Prostate gland (tissue), 2 donors: ENCODE data around the gene CNPY4.
A peak's percentile ranks its signal among the peaks of the same experiment; 100 is the strongest.

ENCODE experiments used
- POLR2A ChIP-seq: fragments of 450-650 bp; IDR thresholded peaks from one replicate; pipeline ENCODE4 v1.6.1; 2016; ENCODE audit warnings: antibody characterized with exemption, mild to moderate bottlenecking
- POLR2AphosphoS5 ChIP-seq: sonication (generic); formaldehyde crosslinking; IDR thresholded peaks from one replicate; pipeline ENCODE4 v1.6.1; 2017; ENCODE audit warnings: antibody characterized with exemption
- TF ChIP-seq, protein P1 (sequence below), 4 experiments: fragments of 200-600 bp in 2 of 4; fragments of 450-650 bp in 2 of 4; sonication (generic) in 2 of 4; IDR thresholded peaks; 1 replicate in 3 of 4; 2 replicates in 1 of 4; pipeline ENCODE4 v1.5.1; 2016 to 2019; ENCODE audit warnings: antibody characterized with exemption in 4 of 4, mild to moderate bottlenecking in 2 of 4, moderate library complexity in 2 of 4

DNA sequence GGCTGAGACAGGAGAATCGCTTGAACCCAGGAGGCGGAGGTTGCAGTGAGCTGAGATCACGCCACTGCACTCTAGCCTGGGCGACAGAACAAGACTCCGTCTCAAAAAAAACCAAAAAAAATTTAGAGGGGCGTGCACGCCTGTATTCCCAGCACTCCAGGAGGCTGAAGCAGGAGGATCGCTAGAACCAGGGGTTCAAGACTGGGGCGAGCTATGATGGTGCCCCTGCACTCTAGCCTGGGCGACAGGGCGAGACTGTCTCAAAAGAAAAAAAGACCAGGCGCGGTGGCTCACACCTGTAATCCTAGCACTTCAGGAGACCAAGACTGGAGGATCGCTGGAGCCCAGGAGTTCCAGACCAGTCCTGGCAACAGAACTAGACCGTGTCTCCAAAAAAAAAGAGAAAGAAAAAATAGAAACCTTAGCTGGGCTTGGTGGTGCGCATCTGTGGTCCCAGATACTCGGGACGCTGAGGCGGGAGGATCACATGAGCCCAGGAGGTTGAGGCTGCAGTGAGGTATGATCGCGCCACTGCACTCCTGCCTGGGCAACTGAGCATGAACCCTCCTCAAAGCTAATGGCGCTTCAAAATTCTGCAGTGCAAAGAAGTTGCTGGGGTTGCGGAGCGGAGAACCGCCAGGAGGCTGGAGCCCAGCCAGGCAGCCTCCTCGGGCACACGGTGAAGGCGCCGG, 7.0 kb downstream of the CNPY4 start:
- TF ChIP-seq POLR2A (no peak), POLR2AphosphoS5 (no peak)
- TF ChIP-seq, protein P1, sequence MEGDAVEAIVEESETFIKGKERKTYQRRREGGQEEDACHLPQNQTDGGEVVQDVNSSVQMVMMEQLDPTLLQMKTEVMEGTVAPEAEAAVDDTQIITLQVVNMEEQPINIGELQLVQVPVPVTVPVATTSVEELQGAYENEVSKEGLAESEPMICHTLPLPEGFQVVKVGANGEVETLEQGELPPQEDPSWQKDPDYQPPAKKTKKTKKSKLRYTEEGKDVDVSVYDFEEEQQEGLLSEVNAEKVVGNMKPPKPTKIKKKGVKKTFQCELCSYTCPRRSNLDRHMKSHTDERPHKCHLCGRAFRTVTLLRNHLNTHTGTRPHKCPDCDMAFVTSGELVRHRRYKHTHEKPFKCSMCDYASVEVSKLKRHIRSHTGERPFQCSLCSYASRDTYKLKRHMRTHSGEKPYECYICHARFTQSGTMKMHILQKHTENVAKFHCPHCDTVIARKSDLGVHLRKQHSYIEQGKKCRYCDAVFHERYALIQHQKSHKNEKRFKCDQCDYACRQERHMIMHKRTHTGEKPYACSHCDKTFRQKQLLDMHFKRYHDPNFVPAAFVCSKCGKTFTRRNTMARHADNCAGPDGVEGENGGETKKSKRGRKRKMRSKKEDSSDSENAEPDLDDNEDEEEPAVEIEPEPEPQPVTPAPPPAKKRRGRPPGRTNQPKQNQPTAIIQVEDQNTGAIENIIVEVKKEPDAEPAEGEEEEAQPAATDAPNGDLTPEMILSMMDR (IDR thresholded peaks at IDR 0.05): peak in 1 of 4 experiments; percentile 24
